GM18511 (cell line): ENCODE measurements around the gene MADD.
"Not testable (repeated sequence)": the region's sequence is repeated elsewhere in the genome, so short reads cannot be mapped to it uniquely, and the experiment has no call there.

Experiments used
- ATAC-seq: cut with Tn5 transposase; IDR thresholded peaks from one replicate; pipeline ENCODE4 v1.9.1; 2021; ENCODE audit warnings: mild to moderate bottlenecking, moderate library complexity; ENCODE audit not compliant: unreplicated experiment

MADD gene

GRCh38 chr11:47317064-47317828 lies 47.3 kb downstream of the MADD start:
- peak; percentile 85 for ATAC-seq

GRCh38 chr11:47318166-47318565 lies 48.2 kb downstream of the MADD start:
- no peak for ATAC-seq

GRCh38 chr11:47324520-47324919 lies 54.6 kb downstream of the MADD start:
- no peak for ATAC-seq

- ATAC-seq: no peak
These were observed 55.5 kb downstream of the MADD start for GRCh38 chr11:47325271-47326041.

GRCh38 chr11:47326198-47326597 lies 56.3 kb downstream of the MADD start:
- no peak for ATAC-seq

GRCh38 chr11:47327025-47327424 lies 57.1 kb downstream of the MADD start:
- no peak for ATAC-seq

GRCh38 chr11:47327949-47328348 lies 58.0 kb downstream of the MADD start:
- ATAC-seq: no peak

GRCh38 chr11:47328449-47329390 lies 58.8 kb downstream of the MADD start:
- peak; percentile 88 for ATAC-seq

- no peak for ATAC-seq
These were observed 59.6 kb downstream of the MADD start for GRCh38 chr11:47329431-47329986.

- ATAC-seq: no peak
These were observed 60.3 kb downstream of the MADD start for GRCh38 chr11:47329987-47330931.

GRCh38 chr11:47331454-47332302 lies 61.7 kb downstream of the MADD start:
- ATAC-seq: no peak

GRCh38 chr11:47332303-47332711 lies 62.4 kb downstream of the MADD start:
- ATAC-seq: no peak

- ATAC-seq: no peak
These were observed 63.0 kb downstream of the MADD start for GRCh38 chr11:47332791-47333525.

GRCh38 chr11:47333526-47333845 lies 63.6 kb downstream of the MADD start:
- ATAC-seq: no peak

GRCh38 chr11:47333886-47334443 lies 64.0 kb downstream of the MADD start:
- ATAC-seq: no peak

- not testable (repeated sequence) for ATAC-seq
These were observed 64.9 kb downstream of the MADD start for GRCh38 chr11:47334699-47335411.

GRCh38 chr11:47335733-47336132 lies 65.8 kb downstream of the MADD start:
- no peak for ATAC-seq
